ENCODE data around the gene LTK.

LTK gene

DNA sequence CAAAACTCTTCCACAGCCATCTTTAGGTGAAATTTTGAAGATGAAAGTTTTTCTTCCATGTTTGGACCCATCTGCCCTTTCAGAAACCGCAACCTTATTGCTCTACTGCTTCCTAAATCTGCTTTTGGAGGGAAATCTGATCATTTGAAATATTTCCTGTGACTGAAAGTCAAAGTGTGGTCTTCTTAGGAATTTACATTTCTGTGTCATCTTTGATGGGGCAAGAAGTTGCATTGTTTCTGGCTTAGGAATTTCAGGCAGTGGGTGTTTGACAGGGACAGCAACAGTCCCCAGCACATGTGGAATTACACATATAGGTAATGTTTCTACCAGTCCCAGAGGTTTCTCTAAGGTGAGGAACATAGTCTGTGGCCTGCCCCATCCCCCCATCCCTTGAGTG is 40.1 kb upstream of the LTK start:
- H3K27me3 ChIP-seq (ENCODE audit: control insufficient read depth, low read length): peaks cover 6% of the 10 kb centered on the region
- peaks cover 44% of the 10 kb centered on the region for H3K4me1 ChIP-seq (ENCODE audit: control insufficient read depth, low read length)
- H4K20me1 ChIP-seq (ENCODE audit: control insufficient read depth, insufficient read depth, low read depth, low read length): no peaks in the 10 kb centered on the region
- H3K36me3 ChIP-seq (ENCODE audit: control insufficient read depth, low read length): no peaks in the 10 kb centered on the region
- no peak for TF ChIP-seq EZH2phosphoT487 (IDR thresholded peaks at IDR 0.05; ENCODE audit: borderline replicate concordance, low read length)
- TF ChIP-seq, protein P1, sequence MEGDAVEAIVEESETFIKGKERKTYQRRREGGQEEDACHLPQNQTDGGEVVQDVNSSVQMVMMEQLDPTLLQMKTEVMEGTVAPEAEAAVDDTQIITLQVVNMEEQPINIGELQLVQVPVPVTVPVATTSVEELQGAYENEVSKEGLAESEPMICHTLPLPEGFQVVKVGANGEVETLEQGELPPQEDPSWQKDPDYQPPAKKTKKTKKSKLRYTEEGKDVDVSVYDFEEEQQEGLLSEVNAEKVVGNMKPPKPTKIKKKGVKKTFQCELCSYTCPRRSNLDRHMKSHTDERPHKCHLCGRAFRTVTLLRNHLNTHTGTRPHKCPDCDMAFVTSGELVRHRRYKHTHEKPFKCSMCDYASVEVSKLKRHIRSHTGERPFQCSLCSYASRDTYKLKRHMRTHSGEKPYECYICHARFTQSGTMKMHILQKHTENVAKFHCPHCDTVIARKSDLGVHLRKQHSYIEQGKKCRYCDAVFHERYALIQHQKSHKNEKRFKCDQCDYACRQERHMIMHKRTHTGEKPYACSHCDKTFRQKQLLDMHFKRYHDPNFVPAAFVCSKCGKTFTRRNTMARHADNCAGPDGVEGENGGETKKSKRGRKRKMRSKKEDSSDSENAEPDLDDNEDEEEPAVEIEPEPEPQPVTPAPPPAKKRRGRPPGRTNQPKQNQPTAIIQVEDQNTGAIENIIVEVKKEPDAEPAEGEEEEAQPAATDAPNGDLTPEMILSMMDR (IDR thresholded peaks at IDR 0.05; ENCODE audit: low read depth, low read length, poor library complexity, severe bottlenecking): no peak
- H3K79me2 ChIP-seq (ENCODE audit: control insufficient read depth, low read length): no peaks in the 10 kb centered on the region
- peaks cover 22% of the 10 kb centered on the region for H3F3A ChIP-seq (ENCODE audit: control insufficient read depth, insufficient read depth)
- H3K27ac ChIP-seq (ENCODE audit: low read depth, low read length): no peak overlapping the region
- no peaks in the 10 kb centered on the region for H3K9me2 ChIP-seq (replicated peaks; ENCODE audit: control insufficient read depth, low read length)
- H3K4me2 ChIP-seq (ENCODE audit: low read length): peak overlapping the region; percentile 2; the same call in 1 of the 2 replicates
- H3K9me3 ChIP-seq (ENCODE audit: control insufficient read depth, insufficient read depth, low read length): no peaks in the 10 kb centered on the region
- no peak overlapping the region for H3K4me3 ChIP-seq (ENCODE audit: low read length)

DNA sequence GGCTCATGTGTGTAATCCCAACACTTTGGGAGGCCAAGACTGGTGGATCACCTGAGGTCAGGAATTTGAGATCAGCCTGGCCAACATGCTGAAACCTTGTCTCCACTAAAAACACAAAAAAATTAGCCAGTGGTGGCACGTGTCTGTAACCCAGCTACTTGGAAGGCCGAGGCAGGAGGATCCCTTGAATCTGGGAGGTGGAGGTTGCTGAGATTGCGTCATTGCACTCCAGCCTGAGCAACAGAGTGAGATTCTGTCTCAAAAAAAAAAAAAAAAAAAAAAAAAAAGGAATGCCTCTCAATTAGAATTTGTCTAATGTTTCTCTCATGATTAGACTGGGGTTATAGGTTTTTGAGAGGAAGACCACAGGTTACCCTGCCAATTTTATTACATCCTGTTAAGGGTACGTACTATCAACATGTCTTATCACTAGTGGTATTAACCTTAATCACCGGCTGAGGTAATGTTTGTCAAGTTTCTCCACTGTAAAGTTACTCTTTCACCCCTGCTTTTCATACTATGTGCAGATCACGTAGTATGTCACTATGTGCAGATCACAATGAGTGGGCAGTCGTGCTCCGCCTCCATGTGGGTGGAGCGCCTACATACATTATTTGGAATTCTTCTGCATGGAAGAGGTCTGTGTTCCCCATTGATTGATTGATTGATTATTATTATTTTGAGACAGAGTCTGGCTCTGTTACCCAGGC is 36.6 kb upstream of the LTK start:
- H3K27ac ChIP-seq (ENCODE audit: low read depth, low read length): no peak overlapping the region
- H3K27me3 ChIP-seq (ENCODE audit: control insufficient read depth, low read length): no peaks in the 10 kb centered on the region
- no peak overlapping the region for H3K4me2 ChIP-seq (ENCODE audit: low read length)
- no peak overlapping the region for H3K4me3 ChIP-seq (ENCODE audit: low read length)
- no peaks in the 10 kb centered on the region for H3K9me2 ChIP-seq (replicated peaks; ENCODE audit: control insufficient read depth, low read length)
- H3F3A ChIP-seq (ENCODE audit: control insufficient read depth, insufficient read depth): peaks cover 6% of the 10 kb centered on the region
- H3K4me1 ChIP-seq (ENCODE audit: control insufficient read depth, low read length): peaks cover 18% of the 10 kb centered on the region
- no peaks in the 10 kb centered on the region for H3K36me3 ChIP-seq (ENCODE audit: control insufficient read depth, low read length)
- no peaks in the 10 kb centered on the region for H3K9me3 ChIP-seq (ENCODE audit: control insufficient read depth, insufficient read depth, low read length)
- no peaks in the 10 kb centered on the region for H3K79me2 ChIP-seq (ENCODE audit: control insufficient read depth, low read length)
- no peaks in the 10 kb centered on the region for H4K20me1 ChIP-seq (ENCODE audit: control insufficient read depth, insufficient read depth, low read depth, low read length)
- no peak for TF ChIP-seq EZH2phosphoT487 (IDR thresholded peaks at IDR 0.05; ENCODE audit: borderline replicate concordance, low read length)
- TF ChIP-seq, protein P1 (IDR thresholded peaks at IDR 0.05; ENCODE audit: low read depth, low read length, poor library complexity, severe bottlenecking): no peak

DNA sequence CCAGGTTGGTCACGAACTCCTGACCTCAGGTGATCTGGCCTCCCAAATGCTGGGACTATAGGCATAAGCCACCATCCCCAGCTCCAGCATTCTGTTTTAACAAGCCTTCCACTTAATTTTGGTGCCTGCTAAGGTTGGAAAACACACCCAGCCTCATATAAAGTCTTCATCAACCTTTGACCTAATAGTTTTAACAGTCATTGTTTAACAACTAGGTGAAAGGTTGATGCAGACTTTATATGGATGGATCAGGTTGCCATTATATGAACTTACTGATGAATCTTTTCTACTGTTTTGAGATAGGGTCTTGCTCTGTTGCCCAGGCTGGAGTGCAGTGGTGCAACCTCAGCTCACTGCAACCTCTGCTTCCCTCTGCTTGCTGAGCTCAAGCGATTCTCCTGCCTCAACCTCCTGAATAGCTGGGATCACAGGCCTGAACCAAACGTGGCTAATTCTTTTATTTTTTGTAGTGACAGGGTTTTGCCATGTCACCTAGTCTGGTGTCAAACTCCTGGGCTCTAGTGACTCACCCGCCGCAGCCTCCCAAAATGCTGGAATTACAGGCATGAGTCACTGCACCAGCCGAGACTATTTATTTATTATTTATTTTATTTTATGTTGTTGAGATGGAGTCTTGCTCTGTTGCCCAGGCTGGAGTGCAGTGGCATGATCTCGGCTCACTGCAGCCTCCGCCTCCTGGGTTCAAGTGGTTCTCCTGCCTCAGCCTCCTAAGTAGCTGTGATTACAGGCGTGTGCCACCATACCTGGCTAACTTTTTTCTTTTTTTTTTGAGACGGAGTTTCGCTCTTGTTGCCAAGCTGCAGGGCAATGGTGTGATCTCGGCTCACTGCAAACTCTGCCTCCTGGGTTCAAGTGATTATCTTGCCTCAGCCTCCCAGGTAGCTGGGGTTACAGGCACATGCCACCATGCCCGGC is 33.5 kb upstream of the LTK start:
- Histone ChIP-seq H3F3A (ENCODE audit: control insufficient read depth, insufficient read depth) (no peaks in the 10 kb centered on the region), H3K4me2 (ENCODE audit: low read length) (no peak overlapping the region)

More for the DNA sequence above, 33.5 kb upstream of the LTK start:
- TF ChIP-seq EZH2phosphoT487 (IDR thresholded peaks at IDR 0.05; ENCODE audit: borderline replicate concordance, low read length): no peak
- TF ChIP-seq, protein P1 (IDR thresholded peaks at IDR 0.05; ENCODE audit: low read depth, low read length, poor library complexity, severe bottlenecking): no peak
- Histone ChIP-seq H3K4me1 (ENCODE audit: control insufficient read depth, low read length) (peaks cover 12% of the 10 kb centered on the region), H3K9me3 (ENCODE audit: control insufficient read depth, insufficient read depth, low read length) (no peaks in the 10 kb centered on the region), H3K27me3 (ENCODE audit: control insufficient read depth, low read length) (no peaks in the 10 kb centered on the region), H3K79me2 (ENCODE audit: control insufficient read depth, low read length) (peaks cover 19% of the 10 kb centered on the region), H3K4me3 (ENCODE audit: low read length) (no peak overlapping the region), H3K36me3 (ENCODE audit: control insufficient read depth, low read length) (peaks cover 3% of the 10 kb centered on the region; the same call in 1 of the 2 replicates), H3K9me2 (replicated peaks; ENCODE audit: control insufficient read depth, low read length) (no peaks in the 10 kb centered on the region), H4K20me1 (ENCODE audit: control insufficient read depth, insufficient read depth, low read depth, low read length) (no peaks in the 10 kb centered on the region), H3K27ac (ENCODE audit: low read depth, low read length) (no peak overlapping the region)
